Measurements from ENCODE around the gene GRM8. TPM values are rescaled to one million over a fixed set of nuclear protein-coding genes. Genes with fewer than 3 reads are reported as not detected.

GRM8 gene
- total RNA-seq, 4 donors from 2014 or later = not detected

DNA sequence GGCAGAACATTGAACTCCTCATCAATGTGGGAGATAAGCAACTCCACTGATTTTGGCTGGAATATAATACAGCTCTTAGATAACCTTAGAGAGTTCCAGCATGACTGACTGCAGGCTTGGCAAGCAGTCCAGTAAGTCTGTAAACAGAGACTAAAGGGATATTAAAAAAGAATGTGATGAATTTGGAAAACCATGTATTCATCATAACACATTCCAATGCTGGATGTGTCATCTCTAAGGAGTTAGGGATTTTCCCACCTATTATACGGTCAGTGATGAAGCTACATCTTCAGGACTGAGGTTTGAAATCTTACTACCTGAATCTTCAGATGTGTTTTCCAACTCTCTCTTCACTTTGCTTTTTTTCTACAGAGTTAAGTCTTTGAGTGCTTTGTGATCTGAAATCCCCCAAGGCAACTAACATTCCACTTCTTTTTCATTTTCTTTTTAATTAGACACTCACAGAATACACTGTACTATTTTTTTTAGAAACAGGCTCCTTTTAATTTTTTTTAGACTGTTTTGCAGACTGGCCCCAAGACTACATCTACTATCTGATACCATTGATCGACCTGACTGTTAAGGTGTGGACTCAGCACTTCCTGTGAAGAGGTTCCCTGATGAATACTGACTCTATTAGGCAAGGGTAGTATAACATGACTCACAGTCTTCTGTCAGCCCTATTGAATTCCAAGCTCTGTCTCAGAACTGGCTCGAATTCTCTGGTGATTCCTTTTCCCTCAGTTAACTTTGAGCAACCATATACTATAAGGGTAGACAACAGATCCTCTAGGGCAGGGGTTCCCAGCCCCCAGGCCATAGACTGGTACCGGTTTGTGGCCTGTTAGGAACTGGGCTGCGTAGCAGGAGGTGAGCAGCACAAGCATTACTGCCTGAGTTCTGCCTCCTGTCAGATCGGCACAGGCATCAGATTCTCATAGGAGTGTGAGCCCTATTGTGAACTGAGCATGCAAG is 678.2 kb downstream of the GRM8 start:
- no peaks in the 10 kb centered on the region for H3K27me3 ChIP-seq
- TF ChIP-seq EP300 (IDR thresholded peaks at IDR 0.05) (no peak), POLR2AphosphoS5 (IDR thresholded peaks at IDR 0.05) (no peak), POLR2A (IDR thresholded peaks at IDR 0.05) (no peak)
- TF ChIP-seq, protein P1, sequence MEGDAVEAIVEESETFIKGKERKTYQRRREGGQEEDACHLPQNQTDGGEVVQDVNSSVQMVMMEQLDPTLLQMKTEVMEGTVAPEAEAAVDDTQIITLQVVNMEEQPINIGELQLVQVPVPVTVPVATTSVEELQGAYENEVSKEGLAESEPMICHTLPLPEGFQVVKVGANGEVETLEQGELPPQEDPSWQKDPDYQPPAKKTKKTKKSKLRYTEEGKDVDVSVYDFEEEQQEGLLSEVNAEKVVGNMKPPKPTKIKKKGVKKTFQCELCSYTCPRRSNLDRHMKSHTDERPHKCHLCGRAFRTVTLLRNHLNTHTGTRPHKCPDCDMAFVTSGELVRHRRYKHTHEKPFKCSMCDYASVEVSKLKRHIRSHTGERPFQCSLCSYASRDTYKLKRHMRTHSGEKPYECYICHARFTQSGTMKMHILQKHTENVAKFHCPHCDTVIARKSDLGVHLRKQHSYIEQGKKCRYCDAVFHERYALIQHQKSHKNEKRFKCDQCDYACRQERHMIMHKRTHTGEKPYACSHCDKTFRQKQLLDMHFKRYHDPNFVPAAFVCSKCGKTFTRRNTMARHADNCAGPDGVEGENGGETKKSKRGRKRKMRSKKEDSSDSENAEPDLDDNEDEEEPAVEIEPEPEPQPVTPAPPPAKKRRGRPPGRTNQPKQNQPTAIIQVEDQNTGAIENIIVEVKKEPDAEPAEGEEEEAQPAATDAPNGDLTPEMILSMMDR (IDR thresholded peaks at IDR 0.05) = no peak
- no peaks in the 10 kb centered on the region for H3K9me3 ChIP-seq
- no peak overlapping the region for H3K4me3 ChIP-seq
- no peak overlapping the region for H3K27ac ChIP-seq
- 53% methylated on average over 6 of the region's 6 CpGs for WGBS
- no peak for DNase-seq (ENCODE audit: low spot score in 2 of 2)
- no peaks in the 10 kb centered on the region for H3K36me3 ChIP-seq
- no peaks in the 10 kb centered on the region for H3K4me1 ChIP-seq

GRCh38 chr7:126570845-126571244 is 681.9 kb downstream of the GRM8 start:
- TF ChIP-seq, protein P1 (IDR thresholded peaks at IDR 0.05) = no peak
- TF ChIP-seq POLR2A (IDR thresholded peaks at IDR 0.05) (no peak), EP300 (IDR thresholded peaks at IDR 0.05) (no peak), POLR2AphosphoS5 (IDR thresholded peaks at IDR 0.05) (no peak)
- H3K4me1 ChIP-seq = no peaks in the 10 kb centered on the region
- no peak overlapping the region for H3K4me3 ChIP-seq
- H3K27ac ChIP-seq = no peak overlapping the region
- H3K27me3 ChIP-seq = no peaks in the 10 kb centered on the region
- 92% methylated on average over 1 of the region's 1 CpG for WGBS
- no peaks in the 10 kb centered on the region for H3K36me3 ChIP-seq
- DNase-seq (ENCODE audit: low spot score in 2 of 2) = no peak
- no peaks in the 10 kb centered on the region for H3K9me3 ChIP-seq

DNA sequence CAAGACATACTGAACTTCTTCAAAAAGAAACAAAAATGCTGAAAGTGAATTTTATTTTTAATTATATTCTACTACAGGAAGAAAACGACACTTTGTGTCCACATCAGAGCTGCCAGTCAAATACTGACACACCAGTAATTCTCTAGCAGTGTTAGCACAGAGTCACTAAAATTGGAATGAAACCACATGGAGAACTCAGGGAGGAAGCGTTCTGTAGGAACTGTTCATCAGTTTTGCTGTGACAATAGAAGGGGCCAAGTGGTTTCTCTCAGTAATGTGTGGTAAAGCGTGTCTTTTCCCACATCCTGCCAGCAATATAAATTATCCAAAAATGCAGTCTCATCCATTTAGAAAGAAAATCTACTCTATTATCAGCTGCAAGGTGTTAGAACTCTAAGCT is 683.3 kb downstream of the GRM8 start:
- Histone ChIP-seq H3K36me3 (no peaks in the 10 kb centered on the region), H3K4me3 (no peak overlapping the region), H3K9me3 (no peaks in the 10 kb centered on the region), H3K4me1 (no peaks in the 10 kb centered on the region), H3K27ac (no peak overlapping the region), H3K27me3 (no peaks in the 10 kb centered on the region)
- 34% methylated on average over 3 of the region's 3 CpGs for WGBS
- no peak for TF ChIP-seq POLR2AphosphoS5 (IDR thresholded peaks at IDR 0.05)
- TF ChIP-seq POLR2A (IDR thresholded peaks at IDR 0.05) = no peak
- no peak for TF ChIP-seq EP300 (IDR thresholded peaks at IDR 0.05)
- TF ChIP-seq, protein P1 (IDR thresholded peaks at IDR 0.05) = no peak
- DNase-seq (ENCODE audit: low spot score in 2 of 2) = no peak

GRCh38 chr7:126557271-126557670 is 695.5 kb downstream of the GRM8 start:
- TF ChIP-seq, protein P1 (IDR thresholded peaks at IDR 0.05) = no peak
- no peak for TF ChIP-seq POLR2AphosphoS5 (IDR thresholded peaks at IDR 0.05)
- TF ChIP-seq EP300 (IDR thresholded peaks at IDR 0.05) = no peak
- no peak for TF ChIP-seq POLR2A (IDR thresholded peaks at IDR 0.05)
- H3K27me3 ChIP-seq = no peaks in the 10 kb centered on the region
- WGBS = 77% methylated on average over 4 of the region's 4 CpGs

DNA sequence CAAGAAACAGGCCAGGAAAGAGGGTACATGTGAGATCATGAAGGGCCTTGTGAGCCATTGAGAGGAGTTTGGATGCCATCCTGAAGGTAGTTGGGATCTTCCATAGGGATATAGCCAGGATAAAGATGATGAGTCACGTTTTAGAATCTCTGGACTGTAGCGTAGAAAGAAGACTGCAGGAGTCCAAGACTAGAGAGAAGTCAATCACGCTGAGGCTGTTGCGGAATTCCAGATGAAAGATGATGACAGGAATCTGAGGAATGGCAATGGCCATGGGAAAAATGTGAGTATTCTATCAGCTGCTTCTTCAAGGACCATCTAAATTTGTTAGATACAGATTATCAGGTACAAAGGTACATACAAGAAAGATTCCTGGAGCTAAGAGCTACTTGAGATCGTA is 711.3 kb downstream of the GRM8 start:
- DNase-seq (ENCODE audit: low spot score in 2 of 2) = no peak
- H3K36me3 ChIP-seq = no peaks in the 10 kb centered on the region
- 77% methylated on average over 5 of the region's 5 CpGs for WGBS
- no peak overlapping the region for H3K27ac ChIP-seq
- no peaks in the 10 kb centered on the region for H3K4me1 ChIP-seq
- H3K4me3 ChIP-seq = no peak overlapping the region
- no peaks in the 10 kb centered on the region for H3K27me3 ChIP-seq
- TF ChIP-seq POLR2A (IDR thresholded peaks at IDR 0.05) (no peak), EP300 (IDR thresholded peaks at IDR 0.05) (no peak), POLR2AphosphoS5 (IDR thresholded peaks at IDR 0.05) (no peak)
- TF ChIP-seq, protein P1 (IDR thresholded peaks at IDR 0.05) = no peak
- H3K9me3 ChIP-seq = no peaks in the 10 kb centered on the region

More at GRCh38 chr7:126557271-126557670, 695.5 kb downstream of the GRM8 start:
- Histone ChIP-seq H3K9me3 (no peaks in the 10 kb centered on the region), H3K4me3 (no peak overlapping the region), H3K27ac (no peak overlapping the region), H3K4me1 (no peaks in the 10 kb centered on the region), H3K36me3 (no peaks in the 10 kb centered on the region)
- no peak for DNase-seq (ENCODE audit: low spot score in 2 of 2)

Measured in suprapubic skin (tissue), 4 donors.